Esophagus mucosa (tissue), 1 donor: ENCODE data around the gene INSC. TPM values are rescaled to one million over a fixed set of nuclear protein-coding genes. Genes with fewer than 3 reads are reported as not detected.

Experiments used
- ATAC-seq: fragments of 200-7000 bp; cut with Tn5 transposase; one replicate; pipeline ENCODE4 v1.9.1; 2020
- total RNA-seq: library from RNA; stranded (reverse); gene quantifications from one replicate; pipeline ENCODE4 v1.2.4, GENCODE V29; 2023
- donor health status: DM: yes; HTN: yes; CAD: no.

INSC gene
- total RNA-seq, 1 donor from 2014 or later = 0.12 TPM

DNA sequence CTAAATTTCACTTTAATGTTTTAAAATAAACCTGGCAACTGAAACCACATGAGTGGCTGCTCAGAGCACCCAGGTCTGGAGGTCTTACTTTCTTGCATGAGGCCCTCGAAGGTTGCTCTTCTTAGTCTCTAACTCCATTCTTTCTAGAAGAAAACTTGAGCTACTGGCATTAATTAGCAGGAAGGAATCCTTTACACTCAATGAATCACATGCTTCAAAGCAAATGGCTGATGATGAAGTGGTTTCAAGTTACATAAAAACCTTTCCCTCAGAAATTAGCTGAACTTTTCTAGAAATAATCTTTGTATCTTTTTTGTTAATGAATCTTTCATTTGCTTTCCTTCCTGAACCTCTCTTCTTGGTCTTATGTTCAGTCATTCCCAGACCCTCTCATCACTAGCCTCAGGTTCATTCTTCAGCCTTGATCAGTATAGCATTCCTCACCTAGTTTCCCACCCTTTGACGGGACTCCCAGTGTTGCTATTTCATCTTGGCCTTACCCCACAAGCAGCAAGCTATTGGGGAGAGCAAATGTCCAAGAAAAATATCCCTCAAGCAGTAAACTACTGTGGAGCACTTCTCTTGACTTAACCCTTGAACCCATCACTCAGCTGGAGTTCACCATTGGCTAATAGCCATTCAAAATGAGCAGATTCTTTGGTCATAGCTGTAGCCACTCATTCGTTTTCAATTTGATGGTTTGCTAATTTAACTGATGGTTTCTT lies 75.1 kb downstream of the INSC start:
- no peak for ATAC-seq

DNA sequence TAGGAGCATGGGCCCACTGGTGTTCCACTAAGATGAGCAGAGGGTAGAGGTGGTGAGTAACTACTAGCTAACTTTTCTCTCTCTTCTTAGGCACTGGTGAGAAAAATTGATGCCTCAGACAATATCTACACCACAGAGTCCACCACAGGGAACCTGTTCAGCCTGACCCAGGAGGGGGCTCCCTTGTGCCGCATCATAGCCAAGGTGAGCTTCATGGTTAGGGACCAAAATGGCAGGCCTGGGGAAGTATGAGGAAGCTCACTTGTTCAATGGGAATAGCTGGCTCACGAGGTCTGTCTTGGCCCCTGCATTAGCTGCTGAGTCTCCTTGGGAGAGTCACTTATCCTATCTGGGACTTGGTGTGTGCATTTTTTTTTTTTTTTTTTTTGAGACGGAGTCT lies 75.9 kb downstream of the INSC start:
- ATAC-seq = no peak

DNA sequence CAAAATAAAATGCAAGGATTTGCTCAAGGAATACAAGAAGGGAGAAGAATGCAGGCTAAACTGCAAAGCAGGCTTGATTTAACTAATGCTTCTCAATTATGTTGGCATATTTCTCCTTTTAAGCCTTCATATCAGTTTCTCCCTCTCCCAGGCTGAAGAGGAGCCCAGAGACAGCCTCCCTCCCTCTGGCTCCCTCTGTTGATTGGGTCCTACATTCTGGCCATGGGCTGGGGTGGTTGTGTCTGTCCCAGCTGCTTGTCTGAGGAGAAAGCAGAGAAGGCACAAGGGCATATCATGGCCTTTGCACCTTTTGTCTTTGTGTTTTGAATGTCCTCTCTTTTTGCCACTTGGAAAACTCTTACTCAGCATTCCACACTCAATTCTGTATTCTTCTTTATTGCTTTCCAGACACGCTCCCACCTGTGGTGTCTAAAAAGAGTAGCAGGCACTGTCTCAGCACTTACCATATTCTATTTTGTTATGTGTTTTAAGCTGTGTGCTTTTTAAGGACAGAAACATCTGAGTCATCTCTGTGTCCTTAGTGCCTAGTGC lies 77.4 kb downstream of the INSC start:
- ATAC-seq = no peak

DNA sequence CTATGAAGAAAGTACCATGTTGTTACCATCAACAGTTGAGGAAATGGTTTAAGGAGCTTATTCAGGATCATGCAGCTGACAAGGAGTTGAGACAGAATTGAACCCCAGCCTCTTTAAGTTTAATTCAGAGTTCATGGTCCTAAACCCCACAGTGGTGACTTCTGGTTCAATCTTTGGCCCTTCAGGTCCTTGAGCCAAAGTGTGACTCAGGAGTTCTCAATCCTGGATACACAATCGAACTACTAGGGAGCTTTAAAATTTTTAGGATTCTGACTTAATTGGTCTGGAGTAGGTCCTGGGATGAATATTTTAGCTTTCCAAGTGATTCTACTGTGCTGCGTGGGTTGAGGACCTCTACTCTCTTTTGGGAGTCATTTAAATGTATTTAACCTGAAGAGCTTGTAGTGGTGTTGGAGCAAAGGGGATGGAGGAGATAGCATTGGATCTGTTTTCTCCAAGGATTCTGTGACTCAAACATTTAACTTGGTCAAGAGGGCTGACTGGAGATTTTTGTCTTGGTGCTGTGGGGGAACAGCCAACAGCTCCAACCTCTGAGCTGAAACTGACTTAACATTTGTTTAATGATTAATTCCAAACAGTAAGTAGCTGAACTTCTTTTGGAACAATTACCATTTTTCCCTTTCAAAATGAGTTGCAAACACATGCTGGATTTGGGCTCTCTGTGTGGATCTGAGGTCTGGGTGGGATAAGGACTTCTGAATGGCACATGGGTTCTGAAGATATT lies 80.1 kb downstream of the INSC start:
- ATAC-seq = no peak

DNA sequence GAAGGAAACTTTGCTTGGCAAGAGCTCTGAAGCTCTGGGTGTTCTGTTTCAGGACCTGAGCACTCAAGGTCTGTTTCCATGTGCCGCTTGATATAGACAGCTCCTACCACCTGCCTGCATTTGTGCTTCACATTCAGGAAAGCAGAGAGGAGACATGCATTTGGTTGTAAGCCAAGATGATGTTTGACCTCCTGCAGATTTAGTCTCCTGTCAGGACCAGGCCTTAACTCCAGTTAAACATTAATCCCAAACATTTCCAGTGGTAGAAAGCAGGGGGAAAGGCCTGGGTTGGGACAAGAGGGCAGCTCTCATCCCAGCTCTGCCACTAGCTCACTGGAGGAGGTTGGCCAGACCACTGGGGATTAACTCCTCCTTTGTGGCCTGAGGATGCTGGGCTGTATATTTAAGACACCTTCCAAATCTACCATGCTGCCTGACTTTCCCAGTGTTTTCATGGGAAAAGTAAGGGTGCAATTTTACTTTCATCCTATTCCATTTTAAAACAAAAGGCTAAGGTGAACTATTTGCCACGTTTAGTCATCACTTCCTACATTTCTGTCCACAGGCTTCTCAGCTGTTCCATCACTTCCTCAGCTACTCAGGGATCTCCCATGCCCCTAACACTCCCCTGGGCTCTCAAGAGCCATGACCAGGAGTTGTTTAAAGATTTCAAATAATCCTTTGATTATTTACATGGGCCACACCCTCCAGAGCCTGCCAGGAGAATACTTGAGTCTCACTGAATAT lies 80.9 kb downstream of the INSC start:
- no peak for ATAC-seq

DNA sequence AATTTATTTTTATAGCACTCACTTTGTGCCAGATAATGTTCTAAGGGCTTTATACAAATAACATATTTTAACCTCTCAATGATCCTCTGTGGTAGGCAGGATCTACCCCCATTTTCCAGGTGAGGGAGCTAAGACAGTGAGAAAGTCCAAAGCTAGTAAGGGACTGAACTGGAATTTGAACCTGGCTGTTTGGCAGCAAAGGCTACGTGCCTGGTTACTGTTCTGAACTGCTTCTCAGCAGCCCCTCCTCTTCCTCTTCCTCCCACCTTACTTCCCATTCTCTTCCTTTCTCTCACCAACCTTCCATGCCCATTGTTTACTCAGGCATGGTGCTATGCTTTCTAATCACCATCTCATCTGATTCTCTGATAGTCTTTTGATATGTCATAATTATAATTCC lies 82.0 kb downstream of the INSC start:
- no peak for ATAC-seq

DNA sequence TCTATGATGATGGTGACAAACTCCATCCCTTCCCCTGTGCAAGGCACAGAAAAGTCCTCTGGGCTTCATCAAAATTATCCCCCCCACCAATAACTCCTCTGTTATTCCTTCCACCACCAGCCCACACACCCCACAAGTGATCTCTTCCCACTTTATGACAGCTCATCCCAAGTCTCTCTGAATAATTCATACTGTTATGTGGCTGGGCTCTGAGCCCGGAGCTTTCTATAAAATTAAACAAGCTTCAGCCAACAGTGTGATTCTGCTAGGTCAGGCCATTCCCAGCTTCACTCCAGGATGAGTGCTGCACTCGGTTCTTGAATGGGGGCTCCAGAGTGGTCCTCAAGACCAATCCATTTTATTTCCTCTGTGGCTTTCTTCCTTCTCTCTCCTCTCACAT lies 83.0 kb downstream of the INSC start:
- no peak for ATAC-seq

DNA sequence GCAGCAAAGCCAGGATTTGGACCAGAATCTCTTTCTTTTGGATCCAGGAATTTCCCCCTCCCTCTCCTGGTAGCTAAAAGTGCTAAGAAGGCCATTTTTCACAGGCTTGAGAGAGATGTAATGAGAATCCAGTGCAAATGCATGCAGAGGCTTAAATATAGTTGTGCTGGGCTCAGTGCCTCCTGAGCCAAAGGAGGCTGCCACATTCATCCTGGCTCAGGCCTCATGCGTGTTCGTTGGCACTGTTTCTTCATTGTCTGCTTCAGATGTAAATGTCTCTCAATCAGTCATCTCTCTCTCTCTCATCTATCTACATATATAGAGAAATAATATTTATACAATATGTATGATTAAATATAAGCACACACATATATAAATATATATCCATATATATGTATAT lies 83.6 kb downstream of the INSC start:
- no peak for ATAC-seq

DNA sequence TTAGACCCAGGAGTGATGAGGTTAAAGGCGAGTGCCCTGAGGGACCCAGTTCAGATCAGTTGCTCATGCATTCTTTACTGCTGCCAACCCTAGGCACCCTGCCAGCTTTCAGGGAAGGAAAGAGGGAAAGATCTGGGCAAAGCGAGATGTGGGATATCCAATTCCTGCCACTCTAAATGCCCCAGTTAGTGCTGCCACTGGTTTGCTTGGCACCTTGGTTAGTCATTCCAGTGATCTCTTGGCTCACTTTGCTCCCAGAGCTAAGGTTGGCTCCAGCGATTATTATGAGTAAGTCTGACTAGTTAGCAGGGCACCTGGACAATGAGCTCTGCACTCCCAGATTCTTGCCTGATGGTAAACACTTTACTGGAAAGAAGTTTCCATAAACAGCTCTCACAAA lies 85.0 kb downstream of the INSC start:
- no peak for ATAC-seq

DNA sequence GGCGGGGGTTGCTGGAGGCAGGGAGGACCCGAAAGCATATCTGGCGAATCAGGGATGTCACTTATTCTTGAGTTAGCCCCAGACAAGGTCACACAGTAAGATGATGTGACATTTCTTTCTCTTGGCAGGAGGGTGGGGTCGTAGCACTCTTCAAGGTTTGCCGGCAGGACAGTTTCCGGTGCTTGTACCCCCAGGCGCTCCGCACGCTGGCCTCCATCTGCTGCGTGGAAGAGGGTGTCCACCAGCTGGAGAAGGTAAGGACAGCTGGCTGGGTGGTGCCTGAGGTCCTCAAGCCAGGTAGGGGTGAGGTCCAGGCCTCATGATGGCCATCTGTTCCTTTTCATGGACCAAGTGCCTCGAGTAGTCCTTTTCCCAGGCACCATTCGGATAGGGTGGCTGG lies 86.0 kb downstream of the INSC start:
- no peak for ATAC-seq

DNA sequence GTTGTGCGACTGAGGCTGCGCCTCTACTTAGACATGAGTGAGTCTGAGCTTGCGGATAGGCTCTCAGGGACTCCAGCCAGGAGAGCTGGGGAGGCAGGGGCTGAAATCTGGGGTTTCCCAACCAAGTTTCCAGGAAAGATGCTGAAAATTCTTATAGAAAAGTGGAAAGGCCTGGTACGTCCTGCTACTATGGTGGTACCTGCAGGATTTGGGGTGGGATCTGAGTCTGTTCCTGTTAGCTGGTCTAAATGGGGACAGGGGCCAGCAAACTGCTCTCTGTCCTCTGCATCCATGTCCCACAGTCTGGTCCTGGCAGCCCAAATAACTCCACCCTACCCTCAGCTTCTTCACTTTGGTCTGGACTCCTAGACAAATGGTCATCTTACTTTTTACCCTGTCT lies 86.9 kb downstream of the INSC start:
- no peak for ATAC-seq

DNA sequence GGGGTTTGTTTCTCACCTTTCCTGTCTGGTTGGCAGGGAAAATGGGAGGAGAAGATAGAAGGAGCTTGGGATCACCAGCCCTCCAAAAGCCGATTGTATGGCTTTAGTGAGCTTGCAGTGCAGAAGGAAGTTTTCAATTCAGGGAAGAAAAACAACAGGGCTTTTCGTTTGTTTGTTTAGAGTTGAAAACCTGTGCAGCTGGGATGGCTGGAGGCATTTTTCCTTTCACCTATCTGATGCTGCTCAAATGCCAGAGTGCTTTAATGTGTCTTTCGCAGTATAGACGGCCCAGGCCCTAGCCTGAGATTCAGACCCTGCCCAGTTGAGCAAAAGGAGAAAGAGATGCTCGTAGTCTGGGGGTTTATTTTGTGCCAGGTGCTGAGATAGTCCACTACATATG lies 87.9 kb downstream of the INSC start:
- ATAC-seq = no peak

DNA sequence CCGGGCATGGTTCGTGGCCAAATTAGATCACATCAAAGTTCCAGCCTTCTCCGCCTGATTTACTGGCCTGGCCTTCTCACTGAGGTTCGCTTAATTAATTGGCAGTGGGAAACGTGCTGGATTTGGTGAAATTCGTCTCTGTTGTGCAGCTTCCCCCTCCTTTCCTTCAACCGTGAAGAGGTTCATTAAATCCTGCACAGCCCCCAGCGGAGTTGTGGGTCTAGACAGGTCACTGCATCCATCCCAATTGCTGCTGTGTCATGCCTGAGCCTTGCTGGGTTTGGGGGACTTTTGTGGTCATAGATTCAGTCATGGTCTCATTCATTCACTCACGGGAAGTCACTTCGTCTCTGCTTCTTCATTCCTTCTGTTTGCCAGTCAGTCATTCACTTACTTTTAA lies 90.0 kb downstream of the INSC start:
- no peak for ATAC-seq

DNA sequence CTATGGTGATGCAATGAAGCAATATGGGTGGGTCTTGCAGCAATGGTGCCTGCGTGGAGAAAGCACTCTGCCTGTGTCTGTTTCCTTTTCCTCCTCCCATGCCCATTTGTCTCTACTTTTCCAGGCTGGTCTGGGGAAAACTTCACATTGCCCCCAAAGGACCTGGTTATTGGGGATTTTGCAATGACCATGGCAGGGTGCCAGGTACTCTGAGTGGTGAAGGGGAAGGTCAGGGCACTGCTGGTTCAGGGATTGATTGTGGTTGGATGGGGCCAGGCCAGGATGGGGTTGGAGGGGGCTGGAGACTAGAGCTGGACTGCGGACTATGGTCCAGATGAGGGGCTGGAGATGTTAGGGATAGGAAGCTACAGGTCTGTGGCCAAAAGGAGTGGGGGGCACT lies 92.1 kb downstream of the INSC start:
- no peak for ATAC-seq

DNA sequence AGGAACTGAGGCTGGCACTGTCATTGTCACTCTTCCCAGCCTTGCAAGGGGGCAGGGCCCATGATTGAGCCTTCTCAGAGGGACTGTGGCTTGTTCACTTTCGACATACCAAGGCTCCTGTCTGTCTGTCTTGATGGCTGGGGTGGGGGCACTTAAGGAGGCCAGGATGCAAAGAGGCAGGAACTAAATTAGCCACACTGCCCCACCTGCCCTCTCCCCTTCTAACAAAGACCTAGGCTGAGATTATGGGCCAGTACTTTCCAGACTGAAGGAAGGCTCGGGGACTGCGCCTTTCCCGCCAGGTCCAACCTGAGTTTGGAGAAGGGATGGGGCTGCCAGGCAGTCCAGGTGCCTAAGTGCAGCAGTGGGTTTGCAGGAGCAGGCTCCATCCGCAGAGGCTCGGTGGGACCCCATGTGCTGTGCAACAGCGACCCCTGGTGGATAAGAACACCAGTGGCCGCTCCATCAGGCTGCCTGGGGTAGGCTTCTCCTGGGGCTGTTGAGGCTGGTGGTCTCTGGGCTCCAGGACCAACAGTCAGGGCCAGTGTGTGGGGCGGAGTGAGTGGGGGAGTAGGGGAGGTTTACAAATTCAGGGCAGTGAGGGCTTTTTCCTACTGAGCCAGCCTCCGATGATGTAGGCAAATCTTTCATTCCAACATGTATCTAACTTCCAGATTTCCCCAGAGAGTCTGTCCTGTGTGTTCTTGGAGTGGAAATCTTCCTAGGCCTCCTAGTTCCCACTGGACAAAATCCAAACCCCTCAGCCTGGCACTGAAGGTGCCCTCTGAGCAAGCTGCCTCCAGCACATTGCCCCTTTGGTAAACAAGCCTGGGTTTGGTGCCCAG lies 93.9 kb downstream of the INSC start:
- ATAC-seq = peak; percentile 84

DNA sequence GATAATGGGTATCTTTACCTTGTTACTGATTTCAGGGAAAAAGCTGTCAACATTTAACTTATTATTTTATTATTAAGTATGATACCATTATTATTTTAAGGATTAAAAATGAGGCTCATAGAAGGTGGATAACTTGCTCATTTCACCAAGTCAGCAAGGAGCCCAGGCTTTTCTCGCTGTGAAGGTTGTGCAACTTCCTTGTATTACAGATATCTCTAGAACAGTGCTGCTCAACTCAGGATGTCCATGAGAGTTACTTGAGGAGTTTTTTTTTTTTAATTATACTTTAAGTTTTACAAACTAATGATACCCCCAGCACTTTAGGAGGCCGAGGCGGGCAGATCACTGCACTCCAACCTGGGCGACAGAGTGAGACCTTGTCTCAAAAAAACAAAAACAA lies 98.2 kb downstream of the INSC start:
- ATAC-seq = peak; percentile 55

DNA sequence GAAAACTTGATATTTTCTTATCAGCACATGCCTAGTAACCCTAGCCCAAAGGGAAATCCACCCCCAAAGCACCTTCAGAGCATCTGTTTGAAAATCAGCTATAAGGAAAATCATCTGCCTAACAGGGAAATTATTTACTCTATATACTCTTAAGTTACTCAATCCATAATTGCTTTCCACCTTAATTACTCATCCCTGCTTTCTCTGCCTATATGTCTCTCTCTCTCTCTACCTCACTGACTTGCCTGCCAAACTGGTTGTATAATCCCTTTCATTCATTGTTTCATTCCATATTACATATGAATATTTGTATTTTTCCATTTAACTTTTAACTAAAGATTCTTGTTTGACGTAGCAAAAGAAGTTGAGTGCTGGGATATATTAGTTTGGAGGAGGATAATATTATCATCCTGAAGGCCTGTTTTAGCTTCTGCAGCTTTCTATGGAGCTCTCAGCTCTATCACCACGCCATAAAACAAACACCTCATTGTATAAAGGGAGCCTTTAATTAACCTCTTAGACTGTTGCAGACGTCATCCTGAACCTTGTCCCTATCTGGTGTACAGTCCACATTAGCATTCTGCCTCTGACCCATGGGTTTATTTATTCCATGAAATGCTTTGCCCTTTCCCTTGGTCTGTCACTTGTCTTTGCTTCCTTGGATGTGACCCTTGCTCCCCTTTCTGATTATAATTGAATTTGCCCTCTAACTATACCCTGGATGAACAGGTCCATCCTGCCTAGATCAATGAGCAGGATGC lies 98.9 kb downstream of the INSC start:
- peak; percentile 87 for ATAC-seq

DNA sequence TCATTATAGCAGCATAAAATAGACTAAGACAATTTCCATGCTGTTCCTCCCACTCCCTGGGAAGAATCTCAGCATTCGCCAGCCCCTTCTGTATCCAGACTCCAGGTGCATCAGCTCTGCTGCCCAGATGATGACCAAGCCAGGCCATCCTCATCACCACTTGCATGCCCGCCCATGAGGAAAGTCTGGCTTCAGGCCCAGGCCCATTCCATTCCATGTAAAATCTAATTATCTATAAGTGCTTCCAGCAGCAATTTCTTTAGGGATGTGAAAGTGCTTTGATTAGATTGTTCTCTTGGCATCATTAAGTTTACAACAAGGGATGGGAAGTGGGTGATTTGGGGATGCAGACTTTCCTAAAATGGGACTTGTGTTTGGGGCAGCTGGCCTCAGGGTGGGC lies 100.3 kb downstream of the INSC start:
- no peak for ATAC-seq

DNA sequence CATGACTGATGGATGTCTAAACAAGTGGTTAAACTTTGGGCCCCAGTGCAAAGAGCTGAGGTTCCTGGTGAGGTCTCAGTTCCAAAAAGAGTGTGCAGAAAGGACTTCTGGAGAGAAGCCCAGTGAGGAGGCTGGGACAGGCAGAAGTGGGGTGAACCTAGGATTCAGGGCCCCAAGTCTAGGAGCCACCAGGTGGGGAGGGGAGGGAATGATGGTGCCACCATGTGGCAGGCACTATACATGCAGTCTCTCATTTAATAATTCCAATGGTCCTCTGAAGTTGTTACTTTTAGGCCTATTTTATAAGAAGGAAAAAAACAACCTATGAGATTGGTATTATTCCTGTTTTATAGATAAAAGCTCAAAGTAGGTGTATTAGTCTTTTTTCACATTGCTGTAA lies 102.0 kb downstream of the INSC start:
- ATAC-seq = no peak

DNA sequence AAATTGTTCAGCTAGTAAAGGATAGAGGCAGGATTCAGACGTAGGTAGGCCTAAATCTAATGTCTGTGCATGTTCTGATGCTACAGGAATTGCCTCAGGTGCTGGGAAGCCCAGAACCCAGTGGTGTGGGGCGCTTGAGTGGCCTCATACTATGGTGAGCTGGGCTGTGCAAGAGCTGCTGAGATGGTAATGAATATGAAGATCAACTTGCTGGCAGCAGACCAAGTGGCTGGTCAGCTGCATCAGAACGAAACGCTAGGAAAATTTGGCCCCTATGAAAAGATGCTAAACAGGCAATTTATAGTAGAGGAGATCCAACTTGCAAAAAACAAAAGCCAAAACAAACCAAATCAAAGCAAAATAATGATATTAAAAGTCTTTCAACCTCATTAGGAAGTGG lies 102.7 kb downstream of the INSC start:
- no peak for ATAC-seq

DNA sequence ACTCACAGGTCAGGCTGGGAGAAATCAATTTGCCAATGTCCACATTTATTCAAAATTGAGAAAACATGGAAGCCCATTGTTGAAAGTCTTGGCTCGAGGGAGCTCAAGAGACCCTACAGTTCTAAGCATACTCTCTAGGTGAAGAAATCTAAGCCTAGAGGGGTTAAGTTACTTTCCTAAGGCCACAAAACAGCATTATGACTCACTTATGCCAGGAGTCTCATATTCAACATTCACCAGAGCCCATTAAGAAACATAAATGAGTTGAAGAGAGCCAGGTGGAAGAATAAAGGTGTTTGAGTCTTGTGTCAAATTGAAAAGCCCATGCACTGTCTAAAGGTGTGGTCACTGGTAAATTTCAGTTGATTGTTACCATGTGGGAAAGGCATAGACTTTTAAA lies 108.1 kb downstream of the INSC start:
- no peak for ATAC-seq

DNA sequence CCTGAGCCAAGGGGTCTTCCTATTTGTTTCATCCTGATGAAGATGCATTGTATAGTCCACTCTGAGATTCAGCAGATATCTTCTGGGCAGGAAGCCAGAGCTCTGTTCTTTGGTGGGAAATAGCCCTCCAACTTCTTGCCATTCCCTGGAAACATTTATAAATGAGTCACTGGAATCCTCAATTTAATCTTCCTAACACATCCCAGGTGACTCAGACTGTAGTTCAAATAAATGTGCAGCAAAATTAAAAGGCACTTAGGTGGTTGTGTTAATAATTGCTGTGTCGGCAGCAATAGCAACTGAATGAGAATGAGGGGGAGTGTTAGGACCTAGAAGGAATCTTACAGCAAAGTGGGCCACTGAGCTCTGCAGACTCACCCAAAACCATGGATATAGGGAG lies 108.6 kb downstream of the INSC start:
- no peak for ATAC-seq
